ENCODE measurements around the gene DLEC1. TPM values are rescaled to one million over a fixed set of nuclear protein-coding genes. Genes with fewer than 3 reads are reported as not detected.
A peak's percentile ranks its signal among the peaks of the same experiment; 100 is the strongest.

Gene DLEC1
- total RNA-seq, 4 donors from 2014 or later, result 0.44 to 1.7 (median 1.5) TPM

GRCh38 chr3:38039899-38040261 is 872 bp downstream of the DLEC1 start:
- no peaks in the 10 kb centered on the region for H3K36me3 ChIP-seq
- H3K9me3 ChIP-seq, result no peaks in the 10 kb centered on the region
- WGBS, 2 donors, result 47 to 52% methylated on average over 11 of the region's 11 CpGs
- no peak overlapping the region for H3K27ac ChIP-seq
- peak; percentile 30 to 45 for DNase-seq
- peaks cover 0 to 12% of the 10 kb centered on the region in 2 donors for H3K4me1 ChIP-seq
- H3K27me3 ChIP-seq, result no peaks in the 10 kb centered on the region
- TF ChIP-seq POLR2A (IDR thresholded peaks at IDR 0.05), result no peak
- TF ChIP-seq, protein P1, sequence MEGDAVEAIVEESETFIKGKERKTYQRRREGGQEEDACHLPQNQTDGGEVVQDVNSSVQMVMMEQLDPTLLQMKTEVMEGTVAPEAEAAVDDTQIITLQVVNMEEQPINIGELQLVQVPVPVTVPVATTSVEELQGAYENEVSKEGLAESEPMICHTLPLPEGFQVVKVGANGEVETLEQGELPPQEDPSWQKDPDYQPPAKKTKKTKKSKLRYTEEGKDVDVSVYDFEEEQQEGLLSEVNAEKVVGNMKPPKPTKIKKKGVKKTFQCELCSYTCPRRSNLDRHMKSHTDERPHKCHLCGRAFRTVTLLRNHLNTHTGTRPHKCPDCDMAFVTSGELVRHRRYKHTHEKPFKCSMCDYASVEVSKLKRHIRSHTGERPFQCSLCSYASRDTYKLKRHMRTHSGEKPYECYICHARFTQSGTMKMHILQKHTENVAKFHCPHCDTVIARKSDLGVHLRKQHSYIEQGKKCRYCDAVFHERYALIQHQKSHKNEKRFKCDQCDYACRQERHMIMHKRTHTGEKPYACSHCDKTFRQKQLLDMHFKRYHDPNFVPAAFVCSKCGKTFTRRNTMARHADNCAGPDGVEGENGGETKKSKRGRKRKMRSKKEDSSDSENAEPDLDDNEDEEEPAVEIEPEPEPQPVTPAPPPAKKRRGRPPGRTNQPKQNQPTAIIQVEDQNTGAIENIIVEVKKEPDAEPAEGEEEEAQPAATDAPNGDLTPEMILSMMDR (IDR thresholded peaks at IDR 0.05), result no peak
- H3K4me3 ChIP-seq (replicated peaks in 1 of 3), result peak overlapping the region in 1 of 3 donors; percentile 26
- intact Hi-C loops (cut with DNase I), result no loop called here

GRCh38 chr3:38040401-38040800 is 1.4 kb downstream of the DLEC1 start:
- Histone ChIP-seq H3K27ac (no peak overlapping the region), H3K4me3 (replicated peaks in 1 of 3) (no peak overlapping the region)
- intact Hi-C loops (cut with DNase I), result no loop called here

DNA sequence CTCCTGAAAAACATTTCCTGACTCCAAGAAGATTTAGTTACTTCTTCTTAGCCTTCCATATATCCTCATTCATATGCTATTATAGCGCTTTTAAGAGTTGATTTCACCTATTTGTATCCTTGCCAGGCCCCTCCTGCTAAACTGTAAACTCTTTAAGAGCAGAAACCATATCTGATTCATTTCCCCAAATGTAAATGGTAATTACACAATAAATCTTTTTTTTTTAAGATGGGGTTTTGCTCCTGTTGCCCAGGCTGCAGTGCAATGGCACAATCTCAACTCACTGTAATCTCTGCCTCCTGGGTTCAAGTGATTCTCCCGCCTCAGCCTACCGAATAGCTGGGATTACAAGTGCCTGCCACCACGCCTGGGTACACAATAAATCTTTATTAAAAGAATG is 4.5 kb downstream of the DLEC1 start:
- no peak for DNase-seq
- H3K36me3 ChIP-seq, result no peaks in the 10 kb centered on the region
- no peak for TF ChIP-seq POLR2A (IDR thresholded peaks at IDR 0.05)
- TF ChIP-seq, protein P1 (IDR thresholded peaks at IDR 0.05), result no peak
- 85 to 90% methylated on average over 4 of the region's 4 CpGs for WGBS, 2 donors
- H3K4me3 ChIP-seq (replicated peaks in 1 of 3), result no peak overlapping the region
- peaks cover 0 to 12% of the 10 kb centered on the region in 2 donors for H3K4me1 ChIP-seq
- no peaks in the 10 kb centered on the region for H3K27me3 ChIP-seq
- H3K9me3 ChIP-seq, result no peaks in the 10 kb centered on the region
- no peak overlapping the region for H3K27ac ChIP-seq
- intact Hi-C loops (cut with DNase I), result no loop called here

More at GRCh38 chr3:38040401-38040800, 1.4 kb downstream of the DLEC1 start:
- WGBS, 2 donors, result 91% methylated on average over 5 of the region's 5 CpGs
- H3K4me1 ChIP-seq, result peaks cover 0 to 12% of the 10 kb centered on the region in 2 donors
- no peak for DNase-seq
- no peaks in the 10 kb centered on the region for H3K9me3 ChIP-seq
- no peak for TF ChIP-seq POLR2A (IDR thresholded peaks at IDR 0.05)
- TF ChIP-seq, protein P1 (IDR thresholded peaks at IDR 0.05), result no peak
- H3K36me3 ChIP-seq, result no peaks in the 10 kb centered on the region
- H3K27me3 ChIP-seq, result no peaks in the 10 kb centered on the region

GRCh38 chr3:38046027-38046426 is 7.0 kb downstream of the DLEC1 start:
- intact Hi-C loops (cut with DNase I), result no loop called here
- Histone ChIP-seq H3K27me3 (no peaks in the 10 kb centered on the region), H3K9me3 (no peaks in the 10 kb centered on the region), H3K4me3 (replicated peaks in 1 of 3) (no peak overlapping the region), H3K36me3 (no peaks in the 10 kb centered on the region), H3K4me1 (peaks cover 0 to 11% of the 10 kb centered on the region in 2 donors), H3K27ac (no peak overlapping the region)
- WGBS, 2 donors, result 93 to 96% methylated on average over 4 of the region's 4 CpGs
- DNase-seq, result no peak
- TF ChIP-seq, protein P1 (IDR thresholded peaks at IDR 0.05), result no peak
- TF ChIP-seq POLR2A (IDR thresholded peaks at IDR 0.05), result no peak

- Histone ChIP-seq H3K4me1 (peaks cover 0 to 11% of the 10 kb centered on the region in 2 donors), H3K4me3 (replicated peaks in 1 of 3) (no peak overlapping the region), H3K27ac (no peak overlapping the region), H3K9me3 (no peaks in the 10 kb centered on the region), H3K27me3 (no peaks in the 10 kb centered on the region), H3K36me3 (no peaks in the 10 kb centered on the region)
- DNase-seq, result no peak
- WGBS, 2 donors, result 91 to 94% methylated on average over 2 of the region's 2 CpGs
- intact Hi-C loops (cut with DNase I), result no loop called here
- no peak for TF ChIP-seq POLR2A (IDR thresholded peaks at IDR 0.05)
- TF ChIP-seq, protein P1 (IDR thresholded peaks at IDR 0.05), result no peak
These were observed 7.8 kb downstream of the DLEC1 start for GRCh38 chr3:38046821-38047220.
